Mesodermal cell (in vitro differentiated cells): ENCODE measurements around the gene NCAM2.

ENCODE experiments used
- H3K27ac ChIP-seq: 2 replicates; pipeline ENCODE4 v1.7.0; 2013; ENCODE audit warnings: mild to moderate bottlenecking, low read depth, low read length, moderate library complexity; ENCODE audit not compliant: severe bottlenecking
- H3K36me3 ChIP-seq: 2 replicates; pipeline ENCODE4 v1.7.1; 2013; ENCODE audit warnings: mild to moderate bottlenecking, low read length, moderate library complexity; ENCODE audit not compliant: control insufficient read depth, insufficient read depth
- H3K4me1 ChIP-seq: one replicate; pipeline ENCODE4 v1.7.1; 2013; ENCODE audit warnings: mild to moderate bottlenecking, low read length; ENCODE audit not compliant: insufficient read depth, control insufficient read depth, poor library complexity, severe bottlenecking
- H3K4me3 ChIP-seq: 2 replicates; pipeline ENCODE4 v1.7.0; 2013; ENCODE audit warnings: low read length, control low read depth, mild to moderate bottlenecking; ENCODE audit not compliant: insufficient read depth, poor library complexity, severe bottlenecking; ENCODE audit errors: extremely low read depth
- H3K9me3 ChIP-seq: 2 replicates; pipeline ENCODE4 v1.7.1; 2013; ENCODE audit warnings: mild to moderate bottlenecking, low read length, moderate library complexity; ENCODE audit not compliant: control insufficient read depth
- WGBS, 2 experiments: methylation state at CpG; one replicate each; pipeline ENCODE4 v1.1.5; 2013; ENCODE audit warnings: missing lambda C conversion rate in 2 of 2; ENCODE audit not compliant: insufficient coverage in 2 of 2; 5-methylcytosine and 5-hydroxymethylcytosine counted together

Gene NCAM2

GRCh38 chr21:21205604-21206003 is 207.4 kb downstream of the NCAM2 start:
- peaks cover 4% of the 10 kb centered on the region for H3K4me1 ChIP-seq
- no peak overlapping the region for H3K27ac ChIP-seq
- H3K4me3 ChIP-seq: no peak overlapping the region
- H3K9me3 ChIP-seq: no peaks in the 10 kb centered on the region
- H3K36me3 ChIP-seq: no peaks in the 10 kb centered on the region
- 88% methylated on average over 1 of the region's 1 CpG; no CpG with 5 or more reads in 1 of the 2 experiments for WGBS, 2 experiments

- WGBS, 2 experiments: 78 to 93% methylated on average over 2 of the region's 2 CpGs
- H3K36me3 ChIP-seq: no peaks in the 10 kb centered on the region
- H3K4me1 ChIP-seq: no peaks in the 10 kb centered on the region
- H3K9me3 ChIP-seq: no peaks in the 10 kb centered on the region
- H3K27ac ChIP-seq: no peak overlapping the region
- no peak overlapping the region for H3K4me3 ChIP-seq
Observed at GRCh38 chr21:21210552-21210951, 212.3 kb downstream of the NCAM2 start.

DNA sequence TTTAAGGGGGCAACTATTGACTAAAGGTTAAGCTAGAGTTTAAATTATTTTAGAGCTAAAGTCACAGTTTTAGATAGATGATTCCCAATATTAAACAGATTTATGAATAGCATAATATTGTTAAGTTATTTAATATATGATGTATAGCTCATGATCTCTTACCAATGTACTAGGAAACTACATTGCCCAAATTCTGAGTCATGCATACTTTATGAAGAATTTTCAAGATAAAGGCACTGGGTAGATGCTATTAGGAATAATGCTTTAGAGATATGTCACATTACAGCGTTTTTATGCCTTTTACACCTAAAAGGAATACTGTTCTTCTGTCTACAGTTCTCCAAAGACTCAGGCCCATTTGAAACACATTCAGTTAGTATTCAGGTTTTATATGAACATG is 215.1 kb downstream of the NCAM2 start:
- no peaks in the 10 kb centered on the region for H3K4me1 ChIP-seq
- H3K4me3 ChIP-seq: no peak overlapping the region
- H3K9me3 ChIP-seq: no peaks in the 10 kb centered on the region
- H3K36me3 ChIP-seq: no peaks in the 10 kb centered on the region
- 50% methylated on average over 1 of the region's 1 CpG; no CpG with 5 or more reads in 1 of the 2 experiments for WGBS, 2 experiments
- no peak overlapping the region for H3K27ac ChIP-seq

DNA sequence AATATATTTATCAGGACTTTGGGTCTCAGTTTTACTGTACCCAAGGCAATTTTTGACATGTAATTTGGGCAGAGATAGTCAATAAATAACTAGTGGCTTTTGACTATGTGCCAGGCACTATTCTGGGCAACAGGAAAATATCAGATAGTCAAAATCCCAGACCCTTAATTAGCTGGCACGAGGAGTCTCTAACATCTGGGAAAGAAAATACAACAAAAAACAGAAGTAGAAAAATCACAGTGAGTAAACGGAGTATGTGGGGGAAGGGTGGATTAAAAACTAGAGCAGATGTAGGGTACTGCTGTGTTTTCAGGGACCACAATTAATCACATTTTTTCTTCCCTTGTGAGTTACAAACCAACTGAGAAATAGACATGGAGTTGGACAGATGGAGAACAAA is 217.8 kb downstream of the NCAM2 start:
- WGBS, 2 experiments: no CpG with 5 or more reads among the region's 2 CpGs
- no peaks in the 10 kb centered on the region for H3K9me3 ChIP-seq
- H3K36me3 ChIP-seq: no peaks in the 10 kb centered on the region
- H3K4me3 ChIP-seq: no peak overlapping the region
- no peak overlapping the region for H3K27ac ChIP-seq
- H3K4me1 ChIP-seq: no peaks in the 10 kb centered on the region

DNA sequence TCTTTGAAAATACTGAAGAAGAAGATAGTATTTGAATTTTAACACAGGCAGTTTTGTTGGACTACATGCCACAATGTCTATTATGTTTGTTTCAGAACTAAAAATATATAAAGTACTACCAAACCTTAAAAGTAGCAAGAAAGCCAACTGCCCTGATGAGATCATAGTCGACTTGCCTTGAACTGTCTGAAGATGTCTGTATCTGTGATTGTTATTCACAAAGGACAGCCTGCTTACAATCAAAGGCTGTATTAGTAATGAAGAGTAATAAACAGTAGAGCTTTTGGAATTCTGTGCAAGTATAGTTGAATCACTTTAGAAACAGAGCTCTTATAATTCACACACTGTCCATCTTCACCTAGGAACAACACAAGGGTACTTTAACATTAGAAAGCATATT is 228.3 kb downstream of the NCAM2 start:
- no CpG with 5 or more reads among the region's 1 CpG for WGBS, 2 experiments
- Histone ChIP-seq H3K36me3 (no peaks in the 10 kb centered on the region), H3K27ac (no peak overlapping the region), H3K9me3 (peaks cover 14% of the 10 kb centered on the region), H3K4me1 (no peaks in the 10 kb centered on the region), H3K4me3 (no peak overlapping the region)

DNA sequence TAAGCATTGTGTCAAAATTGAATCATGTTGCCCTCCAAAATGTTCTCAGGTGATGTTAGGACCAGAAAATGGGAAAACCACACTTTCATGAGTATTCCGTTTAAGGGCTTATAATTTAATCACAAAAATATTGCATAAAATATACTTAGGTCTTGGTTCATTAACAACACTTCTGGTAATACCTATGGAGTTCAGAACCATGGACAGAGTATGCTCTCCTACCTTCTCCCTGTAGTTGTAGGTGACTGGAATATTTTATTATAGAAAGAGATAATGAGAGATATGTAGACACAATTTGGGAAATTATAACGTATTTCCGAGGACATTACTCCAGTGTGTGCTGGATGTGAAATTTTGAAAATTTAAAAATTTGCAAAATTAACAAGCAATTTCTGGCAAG is 232.5 kb downstream of the NCAM2 start:
- Histone ChIP-seq H3K4me3 (no peak overlapping the region), H3K9me3 (no peaks in the 10 kb centered on the region), H3K4me1 (no peaks in the 10 kb centered on the region), H3K27ac (no peak overlapping the region), H3K36me3 (no peaks in the 10 kb centered on the region)
- 75% methylated on average over 2 of the region's 3 CpGs; no CpG with 5 or more reads in 1 of the 2 experiments for WGBS, 2 experiments

DNA sequence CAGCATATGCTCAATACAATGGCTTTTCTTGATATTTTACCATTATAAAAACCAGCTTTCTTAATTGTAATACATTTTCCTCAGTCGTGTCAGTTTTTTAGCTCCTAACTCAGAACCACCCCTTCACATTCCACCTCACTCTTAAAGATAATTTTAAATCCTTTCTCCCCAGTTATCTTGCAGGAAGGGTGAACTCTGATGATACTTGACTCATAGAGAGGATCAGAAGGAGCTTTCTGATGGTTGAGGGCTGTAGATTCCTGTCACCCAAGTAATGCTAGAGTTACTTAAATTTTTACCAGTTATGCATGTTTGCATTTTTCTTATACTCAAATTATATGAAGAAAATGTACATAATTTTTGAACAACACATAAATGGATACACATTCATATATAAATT is 233.7 kb downstream of the NCAM2 start:
- Histone ChIP-seq H3K4me1 (no peaks in the 10 kb centered on the region), H3K4me3 (no peak overlapping the region), H3K9me3 (no peaks in the 10 kb centered on the region), H3K27ac (no peak overlapping the region), H3K36me3 (no peaks in the 10 kb centered on the region)
- WGBS, 2 experiments: no CpG with 5 or more reads among the region's 1 CpG

GRCh38 chr21:21232320-21232719 is 234.1 kb downstream of the NCAM2 start:
- Histone ChIP-seq H3K9me3 (no peaks in the 10 kb centered on the region), H3K27ac (no peak overlapping the region), H3K4me3 (no peak overlapping the region), H3K36me3 (no peaks in the 10 kb centered on the region), H3K4me1 (no peaks in the 10 kb centered on the region)
- no CpG with 5 or more reads among the region's 1 CpG for WGBS, 2 experiments

- H3K27ac ChIP-seq: no peak overlapping the region
- no peak overlapping the region for H3K4me3 ChIP-seq
- no peaks in the 10 kb centered on the region for H3K9me3 ChIP-seq
- H3K4me1 ChIP-seq: no peaks in the 10 kb centered on the region
- no peaks in the 10 kb centered on the region for H3K36me3 ChIP-seq
Observed at GRCh38 chr21:21233051-21233450, 234.8 kb downstream of the NCAM2 start.

DNA sequence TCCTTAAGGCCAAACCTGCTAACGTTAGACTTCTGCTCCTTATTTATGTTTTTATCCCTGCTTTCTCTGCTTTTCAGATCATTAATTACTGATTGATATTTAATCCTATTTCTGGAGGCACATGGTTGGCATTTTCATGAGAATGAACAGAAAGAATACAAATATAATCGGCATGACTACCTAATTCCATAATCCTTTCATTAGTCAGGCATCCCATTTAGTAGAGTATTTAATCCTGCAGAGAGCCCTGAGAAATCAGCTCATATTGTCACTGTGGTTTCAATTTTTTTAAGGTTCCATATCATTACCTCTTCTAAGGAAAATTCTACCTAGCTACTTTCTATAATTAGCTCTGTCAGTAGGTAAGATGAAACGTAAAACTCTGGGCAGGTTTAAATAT is 238.8 kb downstream of the NCAM2 start:
- Histone ChIP-seq H3K4me3 (no peak overlapping the region), H3K36me3 (no peaks in the 10 kb centered on the region), H3K4me1 (no peaks in the 10 kb centered on the region), H3K9me3 (no peaks in the 10 kb centered on the region), H3K27ac (no peak overlapping the region)
- WGBS, 2 experiments: 92% methylated on average over 2 of the region's 3 CpGs; no CpG with 5 or more reads in 1 of the 2 experiments

DNA sequence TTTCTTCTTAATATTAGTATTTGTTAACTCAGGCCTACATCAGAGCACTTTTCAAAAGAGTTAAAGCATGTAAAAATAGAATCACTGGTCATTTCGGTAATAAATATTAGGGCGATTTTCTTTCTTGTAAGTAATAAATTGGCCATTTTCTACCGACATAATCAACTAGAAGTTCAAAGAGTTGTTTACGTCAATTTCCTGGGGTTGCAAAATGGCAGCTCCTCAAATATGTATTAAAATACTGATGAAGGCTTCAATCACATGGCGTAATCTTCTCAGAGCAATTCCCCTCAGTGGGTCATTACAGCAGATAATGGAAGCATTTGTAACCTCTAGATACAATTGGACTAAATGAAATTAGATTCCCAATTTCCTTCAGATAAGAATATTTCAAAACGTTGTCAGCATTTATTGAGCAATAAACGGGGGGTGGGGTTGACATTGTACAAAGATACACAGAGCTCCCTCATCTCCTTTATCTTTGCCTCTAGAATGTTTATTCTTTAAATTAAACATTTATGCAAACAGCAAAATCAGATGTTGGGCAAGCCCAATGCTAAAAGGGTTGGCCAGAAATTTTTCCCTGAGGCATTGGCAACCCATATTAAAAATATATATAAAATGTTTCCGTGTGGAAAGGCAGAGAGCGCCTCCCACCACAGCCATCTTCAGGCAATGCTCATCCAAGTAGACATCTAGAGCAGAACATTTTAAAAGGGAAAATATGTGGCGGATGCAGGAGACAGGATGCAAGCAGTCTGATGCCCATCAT is 240.6 kb downstream of the NCAM2 start:
- Histone ChIP-seq H3K4me1 (no peaks in the 10 kb centered on the region), H3K9me3 (no peaks in the 10 kb centered on the region), H3K27ac (no peak overlapping the region), H3K36me3 (no peaks in the 10 kb centered on the region), H3K4me3 (no peak overlapping the region)
- 94% methylated on average over 3 of the region's 10 CpGs; no CpG with 5 or more reads in 1 of the 2 experiments for WGBS, 2 experiments
